ENCODE results near the gene TST. TPM values are rescaled to one million over a fixed set of nuclear protein-coding genes. Genes with fewer than 3 reads are reported as not detected.

Gene TST
- total and polyA plus RNA-seq, 7 donors = 29.1 to 1,038 (median 31.4) TPM

DNA sequence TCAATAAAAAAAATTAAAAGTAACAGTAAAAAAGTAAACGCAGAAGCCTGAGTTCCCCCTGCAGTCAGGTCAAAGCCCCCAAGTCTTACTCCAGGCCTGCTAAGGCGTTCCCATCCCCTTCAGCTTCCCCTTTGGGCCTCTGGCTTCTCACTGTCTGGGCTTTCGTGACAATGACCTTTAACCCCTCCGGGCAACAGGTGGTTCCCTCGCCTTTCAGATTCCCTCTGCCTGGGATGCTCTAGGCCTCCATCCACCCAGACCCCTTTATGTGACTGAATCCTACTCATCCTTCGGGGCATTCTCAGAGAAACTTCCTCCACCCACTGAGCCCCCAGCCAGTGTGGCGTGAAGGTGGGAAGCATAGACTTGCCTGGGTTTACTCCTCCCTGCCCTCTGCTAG is 8.3 kb upstream of the TST start:
- H3K36me3 ChIP-seq = peaks cover 4 to 62% (median 31%) of the 10 kb centered on the region in 4 donors
- 66 to 89% methylated on average over 7 of the region's 7 CpGs for WGBS, 2 donors
- H3K4me3 ChIP-seq = no peak overlapping the region
- intact Hi-C loops (cut with DNase I) = no loop called here
- DNase-seq = no peak
- TF ChIP-seq, protein P1, sequence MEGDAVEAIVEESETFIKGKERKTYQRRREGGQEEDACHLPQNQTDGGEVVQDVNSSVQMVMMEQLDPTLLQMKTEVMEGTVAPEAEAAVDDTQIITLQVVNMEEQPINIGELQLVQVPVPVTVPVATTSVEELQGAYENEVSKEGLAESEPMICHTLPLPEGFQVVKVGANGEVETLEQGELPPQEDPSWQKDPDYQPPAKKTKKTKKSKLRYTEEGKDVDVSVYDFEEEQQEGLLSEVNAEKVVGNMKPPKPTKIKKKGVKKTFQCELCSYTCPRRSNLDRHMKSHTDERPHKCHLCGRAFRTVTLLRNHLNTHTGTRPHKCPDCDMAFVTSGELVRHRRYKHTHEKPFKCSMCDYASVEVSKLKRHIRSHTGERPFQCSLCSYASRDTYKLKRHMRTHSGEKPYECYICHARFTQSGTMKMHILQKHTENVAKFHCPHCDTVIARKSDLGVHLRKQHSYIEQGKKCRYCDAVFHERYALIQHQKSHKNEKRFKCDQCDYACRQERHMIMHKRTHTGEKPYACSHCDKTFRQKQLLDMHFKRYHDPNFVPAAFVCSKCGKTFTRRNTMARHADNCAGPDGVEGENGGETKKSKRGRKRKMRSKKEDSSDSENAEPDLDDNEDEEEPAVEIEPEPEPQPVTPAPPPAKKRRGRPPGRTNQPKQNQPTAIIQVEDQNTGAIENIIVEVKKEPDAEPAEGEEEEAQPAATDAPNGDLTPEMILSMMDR (IDR thresholded peaks at IDR 0.05) = no peak
- no peak for TF ChIP-seq EP300 (IDR thresholded peaks at IDR 0.05)
- H3K4me1 ChIP-seq = peaks cover 0 to 4% (median 2%) of the 10 kb centered on the region in 4 donors
- no peaks in the 10 kb centered on the region for H3K9me3 ChIP-seq
- no peaks in the 10 kb centered on the region for H3K27me3 ChIP-seq
- H3K27ac ChIP-seq = no peak overlapping the region

DNA sequence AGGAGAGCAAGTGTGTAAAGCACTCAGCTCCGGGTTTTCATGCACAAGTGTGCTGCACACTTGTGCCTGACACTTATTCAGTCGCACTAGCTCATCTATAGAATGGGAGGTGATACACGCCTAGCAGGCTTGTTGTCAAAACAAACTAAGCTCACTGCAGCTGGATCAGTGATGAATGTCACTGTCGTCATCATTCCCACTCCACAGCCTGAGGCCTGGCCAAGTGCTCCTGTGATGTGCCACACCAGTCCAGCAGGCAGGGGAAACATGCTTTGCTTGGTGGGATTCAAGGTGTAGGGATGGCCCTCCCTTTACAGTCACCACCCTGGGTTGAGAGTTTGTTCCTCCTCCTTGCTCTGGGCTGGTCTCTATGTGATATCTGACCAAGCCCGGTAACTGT is 7.1 kb upstream of the TST start:
- peaks cover 0 to 16% (median 9%) of the 10 kb centered on the region in 4 donors for H3K4me1 ChIP-seq
- TF ChIP-seq, protein P1 (IDR thresholded peaks at IDR 0.05) = no peak
- TF ChIP-seq POLR2AphosphoS5 (IDR thresholded peaks at IDR 0.05) (no peak), EP300 (IDR thresholded peaks at IDR 0.05) (no peak), POLR2A (IDR thresholded peaks at IDR 0.05) (no peak)
- H3K4me3 ChIP-seq = no peak overlapping the region
- no peak overlapping the region for H3K27ac ChIP-seq
- no peaks in the 10 kb centered on the region for H3K9me3 ChIP-seq
- H3K36me3 ChIP-seq = peaks cover 4 to 62% (median 31%) of the 10 kb centered on the region in 4 donors
- no peaks in the 10 kb centered on the region for H3K27me3 ChIP-seq
- intact Hi-C loops (cut with DNase I) = no loop called here
- WGBS, 2 donors = 66 to 89% methylated on average over 5 of the region's 5 CpGs
- no peak for DNase-seq

GRCh38 chr22:37025500-37026070 is 6.3 kb upstream of the TST start:
- peaks cover 0 to 22% (median 16%) of the 10 kb centered on the region in 4 donors for H3K4me1 ChIP-seq
- H3K4me3 ChIP-seq = no peak overlapping the region
- no peaks in the 10 kb centered on the region for H3K9me3 ChIP-seq
- WGBS, 2 donors = 60 to 82% methylated on average over 10 of the region's 10 CpGs
- no peak overlapping the region for H3K27ac ChIP-seq
- no peak for TF ChIP-seq EP300 (IDR thresholded peaks at IDR 0.05)
- no peak for TF ChIP-seq POLR2AphosphoS5 (IDR thresholded peaks at IDR 0.05)
- TF ChIP-seq POLR2A (IDR thresholded peaks at IDR 0.05) = no peak
- TF ChIP-seq, protein P1 (IDR thresholded peaks at IDR 0.05) = no peak
- intact Hi-C loops (cut with DNase I) = no loop called here
- no peaks in the 10 kb centered on the region for H3K27me3 ChIP-seq
- DNase-seq = no peak
- H3K36me3 ChIP-seq = peaks cover 4 to 62% (median 31%) of the 10 kb centered on the region in 4 donors

GRCh38 chr22:37024339-37025157 is 5.3 kb upstream of the TST start:
- H3K4me3 ChIP-seq = no peak overlapping the region
- no peaks in the 10 kb centered on the region for H3K27me3 ChIP-seq
- no peak for TF ChIP-seq EP300 (IDR thresholded peaks at IDR 0.05)
- no peak for TF ChIP-seq POLR2AphosphoS5 (IDR thresholded peaks at IDR 0.05)
- TF ChIP-seq, protein P1 (IDR thresholded peaks at IDR 0.05) = no peak
- TF ChIP-seq POLR2A (IDR thresholded peaks at IDR 0.05) = no peak
- no peak overlapping the region for H3K27ac ChIP-seq
- peaks cover 0 to 28% (median 21%) of the 10 kb centered on the region in 4 donors for H3K4me1 ChIP-seq
- intact Hi-C loops (cut with DNase I) = no loop called here
- peaks cover 4 to 56% (median 29%) of the 10 kb centered on the region in 4 donors for H3K36me3 ChIP-seq
- DNase-seq = no peak
- H3K9me3 ChIP-seq = no peaks in the 10 kb centered on the region
- 61 to 89% methylated on average over 71 of the region's 71 CpGs for WGBS, 2 donors
